Testis (tissue), 2 donors: Measurements from ENCODE around the gene SLC11A2.

Source experiments
- CTCF ChIP-seq, 3 experiments: fragments of 450-650 bp in 2 of 3; fragments of 200-600 bp in 1 of 3; sonication (generic) in 1 of 3; IDR thresholded peaks; one replicate each; pipeline ENCODE4 v1.5.1; 2016 to 2019; ENCODE audit warnings: antibody characterized with exemption in 3 of 3, mild to moderate bottlenecking in 2 of 3, moderate library complexity in 1 of 3
- POLR2A ChIP-seq: fragments of 450-650 bp; IDR thresholded peaks from one replicate; pipeline ENCODE4 v1.6.1; 2017; ENCODE audit warnings: antibody characterized with exemption, mild to moderate bottlenecking, moderate library complexity

- TF ChIP-seq CTCF (IDR thresholded peaks at IDR 0.05) (no peak), POLR2A (no peak)
These were observed 32.9 kb upstream of the SLC11A2 start for GRCh38 chr12:51059086-51059485.
